ENCODE results near the gene MED29. TPM values are rescaled to one million over a fixed set of nuclear protein-coding genes. Genes with fewer than 3 reads are reported as not detected.

MED29 gene
- total and polyA plus RNA-seq, 2 donors (not counting 1 experiment from before 2014, with no cell fraction given), result 33.0 to 47.5 TPM

- no peaks in the 10 kb centered on the region for H4K20me1 ChIP-seq (ENCODE audit: control insufficient read depth, insufficient read depth, low read length, poor library complexity, severe bottlenecking)
- peak overlapping the region; percentile 20 for H3K27ac Mint-ChIP-seq
- H3K9me3 Mint-ChIP-seq (ENCODE audit: insufficient read depth), result no peaks in the 10 kb centered on the region
- ChIA-PET POLR2A (no interaction called here), CTCF (interaction anchor here (1.9 kb wide), 1 partner anchor 29 kb away, joined by 4 read pairs; no protein-coding TSS in a partner anchor)
- H3K4me3 ChIP-seq (ENCODE audit: control extremely low read depth in 1 of 5, extremely low read depth in 1 of 5, insufficient read depth in 1 of 5, low read depth in 2 of 5, low read length in 4 of 5), result no peak overlapping the region
- H3K9me3 ChIP-seq (ENCODE audit: control extremely low read depth in 1 of 3, control insufficient read depth in 2 of 3, insufficient read depth in 1 of 3, low read length in 2 of 3), result no peaks in the 10 kb centered on the region
- H3K27me3 ChIP-seq (replicated peaks in 1 of 4; ENCODE audit: control extremely low read depth in 1 of 4, control insufficient read depth in 3 of 4, insufficient read depth in 4 of 4, low read length in 3 of 4), result no peaks in the 10 kb centered on the region
- peaks cover 4 to 87% of the 10 kb centered on the region in 2 experiments for H3K36me3 ChIP-seq (replicated peaks in 1 of 2; ENCODE audit: control extremely low read depth in 1 of 2, control insufficient read depth in 1 of 2, extremely low read depth in 1 of 2, insufficient read depth in 2 of 2, low read length in 1 of 2)
- intact Hi-C loops (cut with micrococcal nuclease), result no loop called here
- no peaks in the 10 kb centered on the region for H3K79me2 ChIP-seq (ENCODE audit: control insufficient read depth, insufficient read depth, low read length)
- no peaks in the 10 kb centered on the region for H3K27me3 Mint-ChIP-seq
- no peak overlapping the region for H3K4me3 Mint-ChIP-seq
- ATAC-seq (ENCODE audit: low read depth) (no peak), DNase-seq (no peak)
- no peak overlapping the region for H3K4me2 ChIP-seq (replicated peaks; ENCODE audit: low read depth, low read length, poor library complexity, severe bottlenecking)
- H2AFZ ChIP-seq (ENCODE audit: insufficient read depth, low read depth, low read length, poor library complexity, severe bottlenecking), result no peak overlapping the region
- H3K4me1 ChIP-seq (ENCODE audit: control insufficient read depth in 2 of 2, insufficient read depth in 2 of 2, low read length in 2 of 2), result peaks cover 0 to 6% of the 10 kb centered on the region in 2 donors
- no peak overlapping the region for H3K27ac ChIP-seq (ENCODE audit: low read length in 2 of 2)
- TF ChIP-seq CTCF (IDR thresholded peaks at IDR 0.05), result no peak
- H3K9ac ChIP-seq (ENCODE audit: low read length), result no peak overlapping the region
- 93% methylated on average over 9 of the region's 10 CpGs for WGBS (ENCODE audit: insufficient coverage)
- peaks cover 9% of the 10 kb centered on the region for H3K4me1 Mint-ChIP-seq
These were observed 9.1 kb upstream of the MED29 start for GRCh38 chr19:39381910-39382611.

GRCh38 chr19:39382991-39383828, 8.0 kb upstream of the MED29 start:
- no peak overlapping the region for H3K27ac ChIP-seq (ENCODE audit: low read length in 2 of 2)
- H3K9me3 ChIP-seq (ENCODE audit: control extremely low read depth in 1 of 3, control insufficient read depth in 2 of 3, insufficient read depth in 1 of 3, low read length in 2 of 3), result no peaks in the 10 kb centered on the region
- no peaks in the 10 kb centered on the region for H3K79me2 ChIP-seq (ENCODE audit: control insufficient read depth, insufficient read depth, low read length)
- Mint-ChIP-seq H3K4me3 (no peak overlapping the region), H3K27me3 (no peaks in the 10 kb centered on the region), H3K4me1 (peaks cover 9% of the 10 kb centered on the region), H3K27ac (peak overlapping the region; percentile 10), H3K9me3 (ENCODE audit: insufficient read depth) (no peaks in the 10 kb centered on the region)
- ChIA-PET CTCF (interaction anchor here (1.9 kb wide), 1 partner anchor 28 kb away, joined by 4 read pairs; no protein-coding TSS in a partner anchor), POLR2A (no interaction called here)
- ATAC-seq (ENCODE audit: low read depth) (no peak), DNase-seq (no peak)
- H2AFZ ChIP-seq (ENCODE audit: insufficient read depth, low read depth, low read length, poor library complexity, severe bottlenecking), result no peak overlapping the region
- no peak overlapping the region for H3K9ac ChIP-seq (ENCODE audit: low read length)
- peaks cover 0 to 6% of the 10 kb centered on the region in 2 donors for H3K4me1 ChIP-seq (ENCODE audit: control insufficient read depth in 2 of 2, insufficient read depth in 2 of 2, low read length in 2 of 2)
- peaks cover 3 to 86% of the 10 kb centered on the region in 2 experiments for H3K36me3 ChIP-seq (replicated peaks in 1 of 2; ENCODE audit: control extremely low read depth in 1 of 2, control insufficient read depth in 1 of 2, extremely low read depth in 1 of 2, insufficient read depth in 2 of 2, low read length in 1 of 2)
- no peak overlapping the region for H3K4me3 ChIP-seq (ENCODE audit: control extremely low read depth in 1 of 5, extremely low read depth in 1 of 5, insufficient read depth in 1 of 5, low read depth in 2 of 5, low read length in 4 of 5)
- no peak for TF ChIP-seq EZH2 (IDR thresholded peaks at IDR 0.05; ENCODE audit: borderline replicate concordance, insufficient read depth, low read depth, low read length, poor library complexity, severe bottlenecking)
- no peak for TF ChIP-seq CTCF (IDR thresholded peaks at IDR 0.05)
- H3K4me2 ChIP-seq (replicated peaks; ENCODE audit: low read depth, low read length, poor library complexity, severe bottlenecking), result no peak overlapping the region
- intact Hi-C loops (cut with micrococcal nuclease), result no loop called here
- WGBS (ENCODE audit: insufficient coverage), result 95% methylated on average over 17 of the region's 18 CpGs
- H4K20me1 ChIP-seq (ENCODE audit: control insufficient read depth, insufficient read depth, low read length, poor library complexity, severe bottlenecking), result no peaks in the 10 kb centered on the region
- no peaks in the 10 kb centered on the region for H3K27me3 ChIP-seq (replicated peaks in 1 of 4; ENCODE audit: control extremely low read depth in 1 of 4, control insufficient read depth in 3 of 4, insufficient read depth in 4 of 4, low read length in 3 of 4)

All from B cell (primary cell).